GM19240 (cell line): ENCODE measurements around the gene RASSF4.

Experiments
- DNase-seq: peaks from one replicate; pipeline ENCODE4 v3.0.0; 2011; ENCODE audit warnings: low spot score; ENCODE audit not compliant: insufficient read length

The RASSF4 gene

DNA sequence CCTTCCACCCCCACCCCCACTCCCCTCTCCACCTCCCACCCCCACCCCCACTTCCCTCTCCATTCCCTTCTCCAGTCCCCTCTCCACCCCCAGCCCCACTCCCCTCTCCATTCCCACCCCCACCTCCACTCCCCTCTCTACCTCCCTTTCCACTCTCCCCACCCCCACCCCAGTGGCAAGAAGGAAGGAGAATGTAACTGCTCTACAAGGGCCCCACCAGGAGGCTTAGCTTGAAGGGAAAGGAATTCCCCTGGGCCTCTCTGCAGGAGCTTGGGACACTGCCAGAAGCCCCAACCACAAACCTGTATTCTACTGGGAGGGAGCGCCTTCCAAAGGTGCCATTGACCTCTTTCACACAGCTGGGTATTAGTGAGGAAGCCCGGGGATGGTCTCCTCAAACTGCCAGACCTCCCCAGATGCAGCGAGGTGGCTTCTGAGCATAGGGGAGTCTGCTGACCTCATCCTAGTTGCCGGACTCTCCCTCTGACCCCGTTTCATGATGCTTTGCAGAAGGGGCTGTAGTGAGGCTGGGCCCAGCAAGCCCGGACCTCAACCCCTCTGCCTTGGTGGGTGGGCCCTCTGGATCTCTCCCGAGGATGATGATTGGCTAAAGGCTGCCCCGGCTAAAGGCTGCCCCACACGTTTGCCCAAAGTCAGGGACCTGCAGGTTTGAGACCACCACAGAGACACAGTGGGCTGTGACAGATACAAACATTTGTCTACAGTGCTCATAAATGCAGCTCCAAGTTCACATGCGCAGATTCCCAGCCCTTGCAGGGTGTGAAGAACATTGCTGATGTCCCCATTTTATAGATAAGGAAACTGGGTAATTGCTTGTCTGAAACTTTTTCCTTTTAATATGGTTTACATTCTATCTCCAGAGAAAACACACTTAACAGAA lies 16.1 kb downstream of the RASSF4 start:
- DNase-seq, result no peak

DNA sequence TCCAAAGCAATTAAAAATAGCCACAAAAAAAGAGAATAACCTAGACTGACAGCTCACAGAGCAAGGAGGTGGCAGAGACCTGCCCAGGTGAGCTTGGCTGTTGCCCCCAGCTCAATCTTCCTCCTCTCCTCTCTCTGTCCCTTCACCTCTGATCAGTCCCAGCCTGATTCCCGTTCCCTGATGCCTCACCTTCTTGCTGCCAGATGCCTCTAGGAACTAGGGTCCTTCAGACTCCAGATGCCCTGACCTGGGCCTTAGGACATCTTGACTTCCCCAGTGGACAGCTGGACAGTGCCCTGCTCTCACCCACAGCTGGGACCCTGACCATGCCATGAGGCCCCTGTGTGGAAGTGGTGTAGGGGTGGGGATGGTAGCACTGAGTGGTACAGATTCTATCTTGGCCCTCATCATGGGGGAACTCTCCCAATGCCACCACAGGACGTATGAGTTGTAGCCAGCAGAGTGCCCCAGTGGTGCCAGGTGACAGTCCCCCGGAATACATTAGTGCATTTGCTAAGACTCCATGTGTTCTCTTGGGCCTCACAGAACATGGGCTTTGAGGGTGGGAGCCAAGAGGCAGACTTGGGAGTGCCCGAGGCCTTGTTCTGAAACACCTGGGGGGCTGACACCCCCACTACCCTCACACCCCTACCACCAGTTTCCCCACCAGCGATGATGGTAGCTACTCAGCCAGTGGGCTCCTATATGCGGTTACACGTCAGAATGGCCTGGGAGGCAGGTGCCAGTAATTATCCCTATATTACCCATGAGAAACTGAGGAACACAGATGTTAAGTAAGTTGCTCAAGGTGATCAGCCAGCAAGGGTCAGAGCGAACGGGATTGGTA lies 17.0 kb downstream of the RASSF4 start:
- DNase-seq, result no peak

DNA sequence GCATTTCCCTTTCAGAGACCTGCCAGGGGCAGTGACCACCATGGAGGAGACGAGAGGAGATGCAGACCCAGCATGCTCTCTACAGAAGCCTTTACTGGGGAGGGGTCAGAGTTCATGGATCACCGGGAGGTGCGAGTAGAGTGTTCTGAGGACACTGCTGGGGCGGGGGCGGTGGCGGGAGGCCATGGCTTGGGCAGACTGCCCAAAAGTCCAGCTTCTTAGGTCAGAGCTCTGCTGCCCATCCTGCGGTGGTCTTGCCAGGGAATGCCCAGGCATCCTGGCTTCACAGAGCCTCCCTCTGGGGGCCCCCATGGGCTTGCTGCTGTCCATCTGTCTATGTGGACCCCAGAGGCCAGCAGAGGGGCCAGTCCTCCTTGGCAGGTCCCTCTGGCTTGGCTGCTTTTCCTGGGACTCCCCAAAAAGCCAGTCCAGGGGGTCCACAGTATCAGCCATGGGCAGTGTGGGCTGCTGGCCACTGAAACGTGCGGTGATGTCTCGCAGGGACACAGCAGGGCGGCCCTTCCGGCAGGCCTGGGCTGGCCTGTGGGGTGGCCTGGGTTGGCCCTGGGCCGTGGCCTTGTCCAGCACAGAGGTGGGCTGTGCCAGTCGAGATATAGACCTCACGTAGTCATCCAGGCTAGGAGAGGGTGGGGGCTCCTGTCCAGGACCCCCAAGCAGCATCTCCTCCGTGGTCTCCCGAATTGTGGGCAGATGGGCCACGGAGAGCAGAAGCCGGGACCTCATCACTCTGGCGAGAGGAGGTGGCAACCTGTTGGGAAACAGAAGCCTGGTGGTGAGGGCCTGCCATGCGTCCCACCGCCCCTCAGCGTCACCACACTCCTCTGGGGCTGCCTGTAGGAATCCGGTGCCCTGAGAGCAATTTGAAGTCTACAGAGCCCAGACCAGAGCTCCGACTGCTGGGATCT lies 17.9 kb downstream of the RASSF4 start:
- no peak for DNase-seq

DNA sequence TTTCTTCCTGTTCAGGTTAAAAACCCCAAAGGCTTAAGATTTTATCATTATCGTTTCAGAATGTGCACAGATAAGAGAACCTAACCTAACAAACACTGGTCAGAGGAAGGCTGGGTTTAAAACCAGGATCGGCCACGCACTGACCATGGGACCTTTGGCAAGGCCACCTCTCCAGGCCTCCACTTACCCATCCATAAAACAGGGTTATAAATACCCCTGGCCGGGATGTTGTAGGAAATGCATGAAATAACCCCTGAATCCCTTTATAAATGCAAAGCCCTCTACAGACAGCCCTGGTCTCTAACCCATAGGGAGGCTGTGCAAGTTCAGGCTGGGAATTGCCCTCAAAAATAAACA lies 18.6 kb downstream of the RASSF4 start:
- no peak for DNase-seq

DNA sequence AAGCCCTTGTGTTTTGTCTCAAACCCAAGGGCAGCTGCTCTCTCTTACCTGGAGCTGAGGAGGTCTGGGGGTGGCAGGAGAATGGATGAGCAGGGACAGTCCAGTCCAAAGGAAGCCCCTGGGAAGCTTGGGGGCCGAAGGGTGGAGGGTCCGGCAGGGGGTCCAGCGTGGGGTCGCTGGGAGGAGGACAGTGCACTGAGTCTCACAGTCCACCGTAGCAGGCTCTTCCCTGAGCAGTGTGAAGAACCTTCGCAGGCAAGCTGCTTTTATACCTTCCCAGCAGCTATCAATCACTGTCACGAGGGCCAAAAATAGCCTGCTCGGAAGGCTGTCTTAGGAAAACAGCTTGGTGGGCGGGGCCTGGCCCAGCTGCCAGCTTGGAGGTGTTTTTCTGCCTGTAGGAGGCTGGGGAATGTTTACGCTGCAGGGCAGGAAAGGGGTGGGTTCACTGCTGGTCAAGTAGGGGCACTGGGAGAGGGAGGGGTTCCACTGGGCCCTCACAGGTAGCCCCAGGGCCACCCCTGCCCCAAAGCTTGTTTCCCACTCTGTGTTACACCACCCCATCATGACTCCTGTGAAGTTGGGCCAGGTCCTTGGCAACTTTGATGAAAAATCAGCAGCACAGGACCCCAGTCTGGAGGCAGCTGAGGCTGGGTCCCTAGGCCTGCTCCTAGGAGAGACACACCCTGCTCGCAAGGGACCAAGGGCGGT lies 19.1 kb downstream of the RASSF4 start, which contains the start of gene DEPP1:
Gene DEPP1 (minus strand): TSS at position 240 of the 711 bp plus-strand sequence. CDS start 779 bp downstream, outside the sequence.
- no peak for DNase-seq

DNA sequence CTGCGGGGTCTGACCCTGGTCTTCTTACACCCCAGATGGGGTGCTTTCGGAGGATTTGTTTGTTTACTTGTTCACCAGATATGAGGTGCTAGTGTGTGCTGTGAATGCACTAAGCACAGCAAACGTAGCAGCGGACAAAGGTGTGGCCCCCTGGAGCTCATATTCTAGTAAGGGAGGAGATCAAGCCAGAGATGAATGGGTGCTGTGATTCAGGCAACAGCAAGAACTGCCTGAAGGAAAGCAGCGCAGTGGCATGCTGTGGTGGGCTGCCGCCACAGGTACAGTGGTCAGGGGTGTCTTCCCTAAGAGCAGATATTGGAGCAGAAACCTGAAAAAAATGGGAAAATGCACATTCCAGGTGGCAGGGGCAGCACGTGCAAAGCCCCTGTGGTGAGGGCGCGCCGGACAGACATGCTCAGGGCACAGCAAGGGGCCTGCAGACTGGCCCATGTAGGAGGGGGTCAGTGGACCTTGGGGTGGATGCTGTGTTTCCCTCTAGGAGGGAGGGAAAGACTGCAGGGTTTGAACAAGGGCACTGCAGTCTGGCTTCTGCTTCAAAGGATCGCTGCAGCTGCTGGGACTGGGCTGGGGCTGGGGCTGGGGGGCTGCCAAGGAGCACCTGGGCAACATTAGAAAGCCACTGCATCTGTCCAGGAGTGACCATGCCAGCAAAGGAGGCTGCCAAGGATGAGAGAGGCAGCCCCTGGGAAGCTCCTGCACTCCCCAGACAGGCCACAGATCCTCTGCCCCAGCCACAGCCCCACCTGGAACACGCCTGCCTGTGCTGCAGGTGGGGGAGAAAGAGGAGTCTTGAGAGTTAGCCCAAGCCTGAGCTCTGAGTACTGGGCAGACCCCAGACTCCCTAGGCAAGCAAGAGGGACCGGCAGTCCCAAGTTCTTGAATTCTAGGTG lies 19.9 kb downstream of the RASSF4 start:
- no peak for DNase-seq

DNA sequence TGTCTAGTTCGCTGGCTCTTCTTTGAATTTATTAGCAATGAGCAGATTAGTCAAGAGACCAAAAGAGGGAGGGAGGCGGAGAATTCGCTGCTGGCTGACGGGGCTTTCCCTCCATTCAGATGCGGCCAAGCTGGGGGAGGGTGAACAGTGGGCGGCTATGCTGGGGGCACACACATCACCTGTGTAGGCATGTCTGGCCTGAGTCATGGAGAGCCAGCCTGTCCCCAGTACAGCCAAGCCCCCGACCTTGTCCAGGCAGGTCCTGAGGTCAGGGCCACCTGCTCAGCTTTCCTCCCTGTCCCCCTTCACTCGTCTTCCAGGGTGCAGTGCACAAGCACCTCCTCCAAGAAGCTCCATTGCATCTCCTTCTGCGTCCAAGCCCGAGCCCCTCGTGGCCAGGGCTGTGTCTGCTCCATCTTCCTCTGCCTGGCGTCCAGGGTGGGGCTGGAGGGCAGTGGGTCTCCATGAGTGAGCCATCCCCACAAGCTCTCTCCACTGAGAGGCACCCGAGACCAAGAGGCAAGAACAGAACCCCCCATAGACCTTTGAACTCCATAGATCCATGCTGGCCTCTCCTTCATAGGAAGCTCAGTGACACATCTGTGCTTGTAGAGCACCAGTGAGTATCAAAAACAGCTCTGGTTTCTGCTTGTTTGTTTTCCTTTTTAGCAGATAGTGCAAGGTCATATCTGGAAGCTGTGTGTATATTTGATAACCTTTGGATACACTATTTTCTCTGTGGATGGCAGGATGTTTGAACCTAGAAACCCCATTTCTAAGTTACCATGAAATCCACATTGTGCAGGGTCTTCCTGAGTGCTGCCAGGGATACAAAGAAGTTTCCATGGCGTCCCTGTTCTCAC lies 20.9 kb downstream of the RASSF4 start:
- no peak for DNase-seq

DNA sequence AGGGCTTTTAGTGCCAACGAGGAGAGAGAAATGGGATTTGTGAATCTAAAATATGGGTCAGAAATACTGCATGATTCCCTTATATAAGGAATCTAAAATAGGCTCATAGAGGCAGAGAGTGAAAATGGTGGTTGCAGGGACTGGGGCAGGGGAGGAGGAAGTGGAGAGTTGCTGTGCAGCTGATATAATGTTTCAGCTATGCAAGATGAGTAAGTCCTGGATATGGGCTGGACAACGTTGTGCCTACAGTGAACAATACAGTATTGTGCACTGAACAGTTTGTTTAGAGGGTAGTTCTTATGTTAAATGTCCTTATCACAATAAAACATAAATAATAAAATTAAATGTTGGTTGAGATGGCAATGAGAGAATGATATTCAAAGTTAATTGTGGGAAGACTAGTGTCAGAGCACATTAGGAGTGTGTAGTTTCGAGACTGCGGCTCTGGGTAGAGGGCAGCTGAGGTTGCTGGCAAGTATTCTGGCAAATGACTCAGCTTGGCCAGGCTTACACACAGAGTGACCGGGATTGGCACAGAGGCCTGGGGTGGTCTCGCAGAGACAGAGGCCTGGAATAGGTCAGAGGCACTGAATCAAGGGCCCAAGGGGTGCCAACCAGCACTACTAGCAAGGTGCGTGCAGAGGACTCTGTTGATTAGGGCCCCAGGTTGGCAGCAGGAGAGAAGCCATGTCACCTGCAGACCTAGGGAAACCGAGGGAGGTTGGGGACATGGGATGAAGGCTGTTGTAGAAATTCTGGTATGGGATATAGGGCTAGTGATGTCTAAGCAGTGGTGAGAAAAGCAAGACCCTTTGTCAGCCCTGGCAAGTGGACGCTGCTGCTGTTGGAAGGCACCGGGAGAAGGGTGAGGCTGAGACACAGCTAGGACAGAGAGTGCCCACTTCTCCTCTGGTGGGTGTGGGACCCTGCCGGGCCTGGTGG lies 21.8 kb downstream of the RASSF4 start:
- no peak for DNase-seq

DNA sequence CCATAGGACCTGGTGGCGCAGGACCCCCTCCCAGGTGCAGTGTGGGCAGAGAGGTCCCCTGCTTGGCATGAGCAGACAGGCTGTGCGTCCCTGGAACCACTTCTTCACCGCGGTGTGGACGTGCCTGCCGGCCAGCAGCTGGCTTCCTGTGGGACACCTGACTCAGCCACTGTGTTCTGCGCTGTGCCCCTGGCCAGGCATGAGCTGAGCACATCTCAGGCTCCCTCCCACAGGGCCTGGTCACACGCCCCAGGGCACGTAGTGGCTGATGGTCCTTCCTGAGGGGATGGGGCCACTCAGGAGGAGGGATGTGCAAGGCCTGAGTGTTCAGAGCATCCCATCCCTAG lies 22.5 kb downstream of the RASSF4 start:
- DNase-seq, result no peak

DNA sequence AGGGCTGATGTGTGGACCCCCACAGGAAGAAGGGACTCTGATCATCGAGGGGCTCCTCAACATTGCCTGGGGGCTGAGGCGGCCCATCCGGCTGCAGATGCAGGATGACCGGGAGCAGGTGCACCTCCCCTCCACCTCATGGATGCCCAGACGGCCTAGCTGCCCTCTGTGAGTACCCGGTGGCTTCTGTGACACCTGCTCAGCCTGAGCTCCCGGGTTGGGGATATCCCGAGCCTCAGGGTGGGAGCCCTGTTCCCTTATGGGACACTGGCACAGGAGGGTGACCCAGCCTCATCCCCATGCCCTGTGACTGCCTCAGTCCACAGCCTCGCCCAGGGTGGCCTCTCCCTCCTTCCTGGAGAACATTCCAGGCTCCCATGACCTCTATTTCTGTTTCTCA lies 22.9 kb downstream of the RASSF4 start:
- no peak for DNase-seq

DNA sequence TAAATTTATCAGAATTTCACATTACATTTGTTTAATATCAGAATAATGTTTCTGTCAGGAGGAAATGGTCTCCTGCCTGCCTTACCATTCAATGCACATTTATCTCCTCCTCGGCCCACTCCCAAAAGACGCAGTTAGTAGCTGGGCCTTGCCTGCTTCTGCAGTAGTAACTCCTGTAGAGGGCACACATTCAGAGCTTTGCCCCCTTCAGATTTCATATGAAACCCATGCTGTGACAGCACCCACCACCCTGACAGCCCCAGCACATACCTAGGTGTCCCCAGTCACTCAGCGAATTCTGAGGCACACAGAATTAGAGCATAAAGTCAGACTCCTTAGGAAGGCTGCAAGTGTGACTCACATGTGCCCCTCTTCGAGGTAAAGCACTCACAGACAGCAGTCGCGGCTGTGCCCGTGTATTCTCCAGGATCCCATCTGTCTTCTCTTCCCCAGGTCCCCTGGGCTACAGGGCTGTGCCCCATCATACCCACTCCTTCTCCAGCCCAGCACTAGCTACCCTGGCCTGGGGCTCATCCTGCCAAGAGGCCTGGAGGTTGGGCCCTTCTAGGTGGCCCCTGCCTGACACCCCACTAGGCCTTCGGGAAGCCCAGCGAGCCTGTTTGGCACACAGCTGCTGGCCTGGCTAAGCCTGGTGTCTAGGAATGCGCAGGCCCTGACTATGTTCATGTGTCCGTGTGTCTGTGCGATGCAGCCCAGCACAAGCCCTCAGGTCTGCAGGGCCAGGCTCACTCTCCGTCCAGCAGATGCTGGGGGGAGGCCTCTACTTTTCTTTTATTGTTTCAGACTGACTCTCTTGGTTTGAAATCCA lies 23.7 kb downstream of the RASSF4 start:
- no peak for DNase-seq

DNA sequence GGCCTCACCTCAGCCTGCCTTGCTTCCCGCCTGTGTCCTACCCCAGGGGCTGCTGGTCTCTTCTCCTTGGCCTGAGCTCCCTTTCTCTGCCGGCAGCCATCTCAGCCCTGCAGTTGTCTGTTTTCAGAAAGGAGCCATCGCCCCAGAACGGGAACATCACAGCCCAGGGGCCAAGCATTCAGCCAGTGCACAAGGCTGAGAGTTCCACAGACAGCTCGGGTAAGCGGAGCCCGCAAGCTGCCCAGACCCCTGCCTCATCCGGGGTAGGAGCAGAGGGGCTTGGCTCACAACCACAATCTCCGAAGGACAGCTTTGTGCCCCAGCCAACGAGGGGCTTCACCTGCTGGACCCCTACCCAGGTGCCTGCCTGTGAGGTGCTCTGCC lies 24.3 kb downstream of the RASSF4 start:
- DNase-seq, result no peak

DNA sequence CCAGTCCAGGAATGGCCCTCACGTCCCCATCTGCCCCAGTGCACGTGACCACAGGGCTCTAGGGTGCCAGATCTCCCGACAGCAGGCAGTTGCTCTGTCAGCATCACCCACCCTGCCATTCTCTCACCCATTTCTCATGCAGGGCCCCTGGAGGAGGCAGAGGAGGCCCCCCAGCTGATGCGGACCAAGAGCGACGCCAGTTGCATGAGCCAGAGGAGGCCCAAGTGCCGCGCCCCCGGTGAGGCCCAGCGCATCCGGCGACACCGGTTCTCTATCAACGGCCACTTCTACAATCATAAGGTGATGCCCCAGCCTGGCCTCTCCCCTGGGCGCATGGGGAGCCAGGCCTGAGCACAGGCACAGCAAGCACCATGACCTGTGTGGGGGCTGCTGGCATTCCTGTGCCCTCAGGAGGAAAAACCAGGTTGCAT lies 25.1 kb downstream of the RASSF4 start:
- no peak for DNase-seq

DNA sequence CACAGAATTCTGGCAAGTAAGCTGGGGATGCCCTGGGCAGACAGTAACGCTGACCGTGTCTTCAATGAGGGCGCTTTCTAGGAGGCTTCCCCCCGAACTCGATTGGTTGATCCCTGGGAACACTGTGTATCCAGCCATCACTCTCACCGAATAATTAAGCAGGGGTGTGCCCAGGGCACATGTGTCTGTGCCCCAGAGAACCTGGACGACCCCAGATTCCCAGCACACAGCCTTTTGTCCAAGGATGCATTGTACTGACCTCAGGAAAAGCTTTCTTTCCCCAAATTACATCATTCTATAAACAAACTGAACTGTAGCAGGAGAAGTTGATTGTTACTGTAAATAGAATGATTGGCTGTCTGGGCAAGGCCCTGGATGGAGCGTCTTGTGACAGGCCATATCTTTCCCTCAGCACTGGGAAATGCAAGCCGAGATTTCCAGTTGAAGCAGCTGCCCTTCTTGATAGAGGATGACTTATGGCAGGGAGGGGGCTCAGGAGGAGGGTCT lies 25.6 kb downstream of the RASSF4 start:
- no peak for DNase-seq

DNA sequence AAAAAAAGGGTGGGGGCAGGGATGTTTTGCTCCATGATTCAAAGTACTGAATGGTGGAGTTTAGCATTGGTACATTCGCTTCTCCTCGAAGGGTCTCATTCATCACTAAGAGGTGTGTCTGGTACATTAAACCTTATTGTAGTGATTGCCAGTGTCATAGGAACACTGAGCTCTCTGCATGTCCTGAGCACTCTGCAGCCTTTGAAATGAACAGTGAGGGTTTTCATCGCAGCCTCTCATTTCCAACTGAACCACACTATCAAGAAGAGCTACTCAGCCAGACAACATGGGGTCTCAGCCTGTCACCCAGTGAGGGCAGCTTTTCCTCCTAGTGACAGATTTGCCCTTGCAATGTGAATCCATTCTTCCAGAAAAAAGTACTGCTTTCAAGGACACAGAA lies 26.6 kb downstream of the RASSF4 start:
- no peak for DNase-seq

DNA sequence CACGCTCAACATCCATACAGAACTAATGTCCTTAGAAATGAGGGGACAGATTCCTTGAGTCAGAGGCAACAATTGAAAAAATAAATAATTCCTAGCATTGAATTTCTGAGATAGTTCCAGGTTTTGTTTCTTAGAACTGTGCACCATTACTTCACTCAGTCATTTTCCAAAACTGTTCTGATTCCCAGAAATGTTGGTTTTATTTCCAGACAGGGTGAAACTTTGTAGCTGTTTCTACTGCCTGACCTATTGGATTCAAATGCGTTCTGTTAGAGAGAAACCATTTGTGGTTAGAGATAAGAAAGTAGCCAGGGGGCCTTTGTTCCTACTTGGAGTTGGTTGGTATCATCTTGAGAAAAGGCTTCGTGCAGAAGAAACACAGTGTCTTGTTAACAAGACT lies 27.1 kb downstream of the RASSF4 start:
- no peak for DNase-seq
